Measurements from ENCODE around the gene EFEMP1. TPM values are rescaled to one million over a fixed set of nuclear protein-coding genes. Genes with fewer than 3 reads are reported as not detected.

EFEMP1 gene
- total RNA-seq, 2 experiments from 2014 or later: 0.61 TPM; not detected in 1

GRCh38 chr2:55968941-55969340 lies 45.4 kb upstream of the EFEMP1 start:
- H3K9me3 ChIP-seq (ENCODE audit: low read length): no peaks in the 10 kb centered on the region
- no peaks in the 10 kb centered on the region for H3K9me2 ChIP-seq (ENCODE audit: insufficient read depth, low read length)
- no peaks in the 10 kb centered on the region for H4K20me1 ChIP-seq (ENCODE audit: insufficient read depth, low read length)
- no TSS peak for BruUV-seq (replicated peaks)
- no peak overlapping the region for H2AFZ ChIP-seq (ENCODE audit: low read length)
- CTCF ChIA-PET (ENCODE audit: unreplicated experiment): no interaction called here
- H3K79me2 ChIP-seq (ENCODE audit: insufficient read depth, low read depth, low read length): no peaks in the 10 kb centered on the region
- no peaks in the 10 kb centered on the region for H3K4me1 ChIP-seq (ENCODE audit: insufficient read depth, low read length, poor library complexity, severe bottlenecking)
- no peaks in the 10 kb centered on the region for H3K36me3 ChIP-seq (ENCODE audit: insufficient read depth, low read length)
- H3K4me3 ChIP-seq (ENCODE audit: low read depth, low read length, poor library complexity, severe bottlenecking): no peak overlapping the region
- POLR2A ChIA-PET: no interaction called here
- no peak for TF ChIP-seq EZH2phosphoT487 (IDR thresholded peaks at IDR 0.05; ENCODE audit: borderline replicate concordance, low read depth, low read length)
- TF ChIP-seq, protein P1, sequence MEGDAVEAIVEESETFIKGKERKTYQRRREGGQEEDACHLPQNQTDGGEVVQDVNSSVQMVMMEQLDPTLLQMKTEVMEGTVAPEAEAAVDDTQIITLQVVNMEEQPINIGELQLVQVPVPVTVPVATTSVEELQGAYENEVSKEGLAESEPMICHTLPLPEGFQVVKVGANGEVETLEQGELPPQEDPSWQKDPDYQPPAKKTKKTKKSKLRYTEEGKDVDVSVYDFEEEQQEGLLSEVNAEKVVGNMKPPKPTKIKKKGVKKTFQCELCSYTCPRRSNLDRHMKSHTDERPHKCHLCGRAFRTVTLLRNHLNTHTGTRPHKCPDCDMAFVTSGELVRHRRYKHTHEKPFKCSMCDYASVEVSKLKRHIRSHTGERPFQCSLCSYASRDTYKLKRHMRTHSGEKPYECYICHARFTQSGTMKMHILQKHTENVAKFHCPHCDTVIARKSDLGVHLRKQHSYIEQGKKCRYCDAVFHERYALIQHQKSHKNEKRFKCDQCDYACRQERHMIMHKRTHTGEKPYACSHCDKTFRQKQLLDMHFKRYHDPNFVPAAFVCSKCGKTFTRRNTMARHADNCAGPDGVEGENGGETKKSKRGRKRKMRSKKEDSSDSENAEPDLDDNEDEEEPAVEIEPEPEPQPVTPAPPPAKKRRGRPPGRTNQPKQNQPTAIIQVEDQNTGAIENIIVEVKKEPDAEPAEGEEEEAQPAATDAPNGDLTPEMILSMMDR (conservative IDR thresholded peaks at IDR 0.05; ENCODE audit: low read length): no peak
- intact Hi-C loops (cut with micrococcal nuclease; ENCODE audit: unreplicated experiment): no loop called here
- H3K4me2 ChIP-seq (ENCODE audit: low read length): no peak overlapping the region
- DNase-seq (ENCODE audit: low spot score): no peak
- no peak overlapping the region for H3K27ac ChIP-seq (ENCODE audit: low read depth, low read length, poor library complexity, severe bottlenecking)

DNA sequence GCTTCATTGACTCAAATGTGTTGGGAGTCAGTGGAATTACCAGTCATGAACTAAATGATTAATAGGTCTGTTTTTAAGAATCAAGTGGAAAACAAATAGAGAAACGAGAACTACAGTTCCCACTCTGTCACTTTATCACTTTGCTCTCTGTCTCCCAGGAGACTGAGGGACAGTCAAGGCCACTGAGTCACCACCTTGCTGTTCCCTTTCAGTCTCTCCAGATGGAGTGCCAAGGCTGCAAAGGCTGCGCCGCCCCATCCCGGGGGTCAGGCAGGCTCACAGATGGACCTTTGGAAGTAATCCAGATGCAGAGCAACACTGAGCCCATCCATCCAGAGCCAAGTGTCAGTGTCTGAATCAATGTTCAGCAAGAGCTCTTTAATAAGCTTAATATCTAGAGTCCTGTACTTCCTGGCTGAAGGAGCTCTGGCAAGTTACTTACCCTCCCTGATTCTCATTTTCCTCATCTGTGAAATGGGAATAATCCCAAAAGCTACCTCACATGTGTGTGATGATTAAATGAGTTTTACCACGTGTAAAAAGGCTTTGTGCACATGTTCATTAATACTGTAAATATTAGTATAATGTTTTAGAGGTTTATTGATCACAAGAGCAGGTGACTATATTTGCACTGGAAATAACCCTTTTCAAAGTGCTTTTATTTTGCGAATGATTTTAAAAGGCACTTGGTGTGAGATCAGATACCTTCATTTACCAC lies 43.0 kb upstream of the EFEMP1 start:
- Histone ChIP-seq H3K36me3 (ENCODE audit: insufficient read depth, low read length) (no peaks in the 10 kb centered on the region), H3K9me3 (ENCODE audit: low read length) (no peaks in the 10 kb centered on the region), H3K79me2 (ENCODE audit: insufficient read depth, low read depth, low read length) (no peaks in the 10 kb centered on the region), H4K20me1 (ENCODE audit: insufficient read depth, low read length) (no peaks in the 10 kb centered on the region), H3K27ac (ENCODE audit: low read depth, low read length, poor library complexity, severe bottlenecking) (no peak overlapping the region), H3K4me3 (ENCODE audit: low read depth, low read length, poor library complexity, severe bottlenecking) (no peak overlapping the region), H3K9me2 (ENCODE audit: insufficient read depth, low read length) (no peaks in the 10 kb centered on the region), H2AFZ (ENCODE audit: low read length) (no peak overlapping the region), H3K4me2 (ENCODE audit: low read length) (no peak overlapping the region), H3K4me1 (ENCODE audit: insufficient read depth, low read length, poor library complexity, severe bottlenecking) (no peaks in the 10 kb centered on the region)
- TF ChIP-seq, protein P1 (conservative IDR thresholded peaks at IDR 0.05; ENCODE audit: low read length): no peak
- no peak for TF ChIP-seq EZH2phosphoT487 (IDR thresholded peaks at IDR 0.05; ENCODE audit: borderline replicate concordance, low read depth, low read length)
- DNase-seq (ENCODE audit: low spot score): no peak
- CTCF ChIA-PET (ENCODE audit: unreplicated experiment): no interaction called here
- POLR2A ChIA-PET: no interaction called here
- intact Hi-C loops (cut with micrococcal nuclease; ENCODE audit: unreplicated experiment): no loop called here
- BruUV-seq (replicated peaks): no TSS peak

- TF ChIP-seq EZH2phosphoT487 (IDR thresholded peaks at IDR 0.05; ENCODE audit: borderline replicate concordance, low read depth, low read length): no peak
- TF ChIP-seq, protein P1 (conservative IDR thresholded peaks at IDR 0.05; ENCODE audit: low read length): no peak
- Histone ChIP-seq H3K4me3 (ENCODE audit: low read depth, low read length, poor library complexity, severe bottlenecking) (no peak overlapping the region), H4K20me1 (ENCODE audit: insufficient read depth, low read length) (no peaks in the 10 kb centered on the region), H3K4me1 (ENCODE audit: insufficient read depth, low read length, poor library complexity, severe bottlenecking) (no peaks in the 10 kb centered on the region), H3K36me3 (ENCODE audit: insufficient read depth, low read length) (no peaks in the 10 kb centered on the region), H3K9me3 (ENCODE audit: low read length) (no peaks in the 10 kb centered on the region), H3K9me2 (ENCODE audit: insufficient read depth, low read length) (no peaks in the 10 kb centered on the region), H3K4me2 (ENCODE audit: low read length) (no peak overlapping the region), H3K79me2 (ENCODE audit: insufficient read depth, low read depth, low read length) (no peaks in the 10 kb centered on the region), H3K27ac (ENCODE audit: low read depth, low read length, poor library complexity, severe bottlenecking) (no peak overlapping the region), H2AFZ (ENCODE audit: low read length) (no peak overlapping the region)
- intact Hi-C loops (cut with micrococcal nuclease; ENCODE audit: unreplicated experiment): no loop called here
- ChIA-PET CTCF (ENCODE audit: unreplicated experiment) (no interaction called here), POLR2A (no interaction called here)
- DNase-seq (ENCODE audit: low spot score): no peak
- no TSS peak for BruUV-seq (replicated peaks)
Measured at GRCh38 chr2:55965966-55966365, 42.4 kb upstream of the EFEMP1 start.
